ENCODE results near the gene RBP5. TPM values are rescaled to one million over a fixed set of nuclear protein-coding genes. Genes with fewer than 3 reads are reported as not detected.

RBP5 gene
- total and polyA plus RNA-seq, 8 donors: 1.2 to 26.5 (median 20.2) TPM

GRCh38 chr12:7129287-7129871 is 690 bp upstream of the RBP5 start:
- no peaks in the 10 kb centered on the region for H3K9me3 ChIP-seq
- peaks cover 0 to 10% of the 10 kb centered on the region in 2 donors for H3K36me3 ChIP-seq
- H3K4me1 ChIP-seq: peaks cover 5 to 27% of the 10 kb centered on the region in 2 donors
- H3K4me3 ChIP-seq: peak overlapping the region; percentile 59 to 63
- H3K27me3 ChIP-seq: peaks cover 0 to 36% of the 10 kb centered on the region in 2 donors
- DNase-seq: peak in 1 of 4 donors; percentile 13
- intact Hi-C loops (cut with DNase I): no loop called here
- peak overlapping the region; percentile 34 to 58 for H3K27ac ChIP-seq
- peak; percentile 2 for ATAC-seq
- no peak for TF ChIP-seq CTCF (IDR thresholded peaks at IDR 0.05)

- intact Hi-C loops (cut with DNase I): no loop called here
- Histone ChIP-seq H3K36me3 (no peaks in the 10 kb centered on the region), H3K4me3 (peak overlapping the region in 1 of 2 donors; percentile 7), H3K9me3 (no peaks in the 10 kb centered on the region), H3K27me3 (peaks cover 0 to 36% of the 10 kb centered on the region in 2 donors), H3K27ac (no peak overlapping the region), H3K4me1 (peaks cover 5 to 36% of the 10 kb centered on the region in 2 donors)
- no peak for TF ChIP-seq CTCF (IDR thresholded peaks at IDR 0.05)
- ATAC-seq (no peak), DNase-seq (no peak)
These were observed 618 bp downstream of the RBP5 start for GRCh38 chr12:7127916-7128626.

- TF ChIP-seq CTCF (IDR thresholded peaks at IDR 0.05): no peak
- Histone ChIP-seq H3K4me1 (peaks cover 5 to 29% of the 10 kb centered on the region in 2 donors), H3K27me3 (peaks cover 0 to 22% of the 10 kb centered on the region in 2 donors), H3K4me3 (no peak overlapping the region), H3K36me3 (no peaks in the 10 kb centered on the region), H3K27ac (no peak overlapping the region), H3K9me3 (no peaks in the 10 kb centered on the region)
- ATAC-seq (no peak), DNase-seq (no peak)
- intact Hi-C loops (cut with DNase I): no loop called here
These were observed 3.0 kb downstream of the RBP5 start for GRCh38 chr12:7125632-7126227.

GRCh38 chr12:7123806-7124522 is 4.7 kb downstream of the RBP5 start:
- H3K9me3 ChIP-seq: no peaks in the 10 kb centered on the region
- DNase-seq: peak in 1 of 4 donors; percentile 22
- H3K27ac ChIP-seq: no peak overlapping the region
- H3K4me1 ChIP-seq: peaks cover 0 to 13% of the 10 kb centered on the region in 2 donors
- intact Hi-C loops (cut with DNase I): no loop called here
- no peak for ATAC-seq
- H3K4me3 ChIP-seq: no peak overlapping the region
- peaks cover 0 to 5% of the 10 kb centered on the region in 2 donors for H3K27me3 ChIP-seq
- no peaks in the 10 kb centered on the region for H3K36me3 ChIP-seq
- TF ChIP-seq CTCF (IDR thresholded peaks at IDR 0.05): no peak

Measured in left lung (tissue), 10 donors.